HG02870 (cell line): ENCODE results near the gene LRRC71.

Source experiments
- ATAC-seq: cut with Tn5 transposase; IDR thresholded peaks from one replicate; pipeline ENCODE4 v1.9.1; 2021; ENCODE audit warnings: mild to moderate bottlenecking, moderate library complexity; ENCODE audit not compliant: unreplicated experiment

Gene LRRC71

GRCh38 chr1:156945881-156946661, 25.6 kb downstream of the LRRC71 start:
- no peak for ATAC-seq

DNA sequence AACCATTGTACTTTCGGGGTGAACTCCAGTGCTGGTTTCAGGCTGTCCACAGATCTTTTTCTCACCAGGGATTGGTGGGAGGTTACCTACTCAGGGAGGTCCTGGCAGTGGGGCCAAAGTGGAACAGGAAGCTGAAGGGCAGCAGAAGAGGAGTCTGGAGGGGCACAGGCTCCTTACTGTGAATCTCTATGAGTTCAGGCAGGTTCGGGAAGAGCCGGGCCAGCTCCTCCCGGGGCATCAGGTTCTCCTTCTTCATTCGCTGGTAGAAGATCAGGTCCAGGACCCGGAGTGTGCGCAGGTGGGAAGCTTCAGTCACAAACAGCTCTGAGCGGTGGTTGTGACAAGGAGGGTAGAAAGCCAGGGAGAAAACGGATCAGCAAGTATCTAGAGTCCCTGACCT, 26.7 kb downstream of the LRRC71 start:
- no peak for ATAC-seq

GRCh38 chr1:156947818-156948525, 27.5 kb downstream of the LRRC71 start:
- ATAC-seq, result no peak

GRCh38 chr1:156948708-156949107, 28.3 kb downstream of the LRRC71 start:
- no peak for ATAC-seq

DNA sequence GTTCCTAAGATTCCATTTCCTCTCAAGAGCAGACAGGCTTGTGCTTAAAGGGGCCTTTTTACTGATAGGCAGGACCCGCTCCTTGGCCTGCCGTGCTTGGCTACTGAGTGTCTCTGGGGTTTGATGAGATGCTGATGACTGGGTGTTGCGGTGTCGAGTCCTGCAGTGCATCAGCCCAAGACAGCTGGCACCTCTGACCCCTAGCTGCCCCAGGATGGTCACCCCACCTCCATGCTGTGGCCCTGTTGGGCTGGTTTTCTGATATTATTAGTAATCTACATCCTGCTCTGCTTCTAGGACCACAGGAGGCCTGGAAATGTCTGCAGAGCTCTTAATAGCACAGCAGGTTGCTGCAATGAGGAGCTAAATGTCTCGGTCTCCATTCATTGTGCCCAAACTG, 28.7 kb downstream of the LRRC71 start:
- ATAC-seq, result no peak

DNA sequence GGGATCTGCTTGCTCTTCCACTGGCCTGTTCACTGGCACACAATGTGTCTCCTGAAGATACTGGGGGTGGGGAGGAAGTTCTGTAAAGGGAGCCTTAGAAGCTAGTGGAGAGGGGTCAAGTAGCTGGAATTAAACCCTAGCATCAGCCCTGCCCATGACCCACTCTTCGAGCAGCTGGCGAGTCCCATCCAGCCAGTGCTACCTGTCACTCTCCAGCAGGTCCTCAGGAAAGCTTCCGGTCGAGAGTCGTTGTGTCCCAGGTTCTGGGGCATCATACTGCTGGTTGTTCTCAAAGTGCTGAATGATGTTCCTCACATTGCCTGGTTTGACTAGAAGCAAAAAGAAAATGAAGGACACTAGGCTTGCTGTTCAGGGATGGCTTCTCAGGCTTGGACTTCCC, 30.9 kb downstream of the LRRC71 start:
- no peak for ATAC-seq

- ATAC-seq, result no peak
These were observed 33.1 kb downstream of the LRRC71 start for GRCh38 chr1:156953571-156953970.

GRCh38 chr1:156956333-156956732, 35.9 kb downstream of the LRRC71 start:
- ATAC-seq, result no peak

GRCh38 chr1:156957634-156958033, 37.2 kb downstream of the LRRC71 start:
- ATAC-seq, result no peak

DNA sequence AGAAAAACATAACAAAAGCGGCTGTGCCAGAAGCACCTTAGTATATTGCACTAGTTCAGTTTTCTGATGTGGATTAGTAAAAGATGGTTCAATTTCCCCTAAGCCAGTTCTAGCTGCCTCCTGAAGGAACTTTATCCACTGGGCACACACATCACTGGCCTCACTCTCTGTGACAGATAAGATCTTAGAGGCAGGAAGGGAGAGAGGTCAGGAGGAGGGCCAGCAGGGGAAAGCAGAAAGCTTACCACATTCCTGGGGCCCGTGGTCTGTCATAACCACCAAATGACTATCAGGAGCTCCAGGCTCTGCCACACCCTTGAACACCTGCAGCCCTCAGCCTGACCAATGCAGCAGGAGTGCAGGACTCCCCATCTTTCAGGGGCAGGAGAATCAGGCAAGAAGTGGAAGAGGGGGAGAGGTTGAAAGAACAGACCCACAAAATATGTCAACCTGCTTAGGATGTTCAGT, 37.8 kb downstream of the LRRC71 start:
- no peak for ATAC-seq

DNA sequence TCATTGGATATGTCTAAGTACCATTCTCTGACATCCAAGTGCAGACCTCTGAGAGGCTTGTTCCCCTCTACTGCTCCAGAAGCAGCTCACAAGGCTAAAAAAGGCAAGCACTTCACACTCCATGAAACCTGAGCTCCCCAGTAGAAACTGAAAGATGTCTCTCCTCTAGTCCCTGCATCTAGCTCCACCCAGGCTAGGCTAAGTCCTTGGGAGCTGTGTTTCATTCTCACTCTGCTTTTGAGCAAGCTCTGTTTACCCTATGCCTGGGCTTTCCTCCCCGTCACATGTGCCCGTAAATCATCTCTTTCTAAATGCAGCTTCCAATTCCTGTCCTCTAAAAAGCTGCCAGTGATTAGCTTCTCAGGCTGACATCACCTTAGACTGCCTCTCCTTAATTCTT, 39.0 kb downstream of the LRRC71 start:
- no peak for ATAC-seq

DNA sequence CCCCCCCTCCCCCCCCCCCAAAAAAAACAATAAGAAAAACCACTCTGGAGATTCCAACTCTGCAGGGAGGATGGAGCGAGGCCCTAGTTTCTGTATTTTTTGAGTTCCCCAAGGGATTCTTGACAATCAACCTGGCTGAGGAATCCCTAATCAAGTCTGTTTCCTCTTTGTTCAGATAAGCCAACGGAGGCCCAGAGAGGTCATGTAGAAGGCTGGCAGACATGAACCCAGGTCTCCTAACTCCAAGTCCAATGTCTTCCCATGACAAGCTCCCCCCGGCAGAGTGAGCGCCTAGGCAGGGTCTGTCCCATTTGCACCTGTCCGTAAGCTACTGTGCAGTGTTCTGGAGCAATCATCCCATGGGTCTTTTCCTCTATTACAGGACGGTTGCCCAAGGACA, 39.5 kb downstream of the LRRC71 start:
- no peak for ATAC-seq

DNA sequence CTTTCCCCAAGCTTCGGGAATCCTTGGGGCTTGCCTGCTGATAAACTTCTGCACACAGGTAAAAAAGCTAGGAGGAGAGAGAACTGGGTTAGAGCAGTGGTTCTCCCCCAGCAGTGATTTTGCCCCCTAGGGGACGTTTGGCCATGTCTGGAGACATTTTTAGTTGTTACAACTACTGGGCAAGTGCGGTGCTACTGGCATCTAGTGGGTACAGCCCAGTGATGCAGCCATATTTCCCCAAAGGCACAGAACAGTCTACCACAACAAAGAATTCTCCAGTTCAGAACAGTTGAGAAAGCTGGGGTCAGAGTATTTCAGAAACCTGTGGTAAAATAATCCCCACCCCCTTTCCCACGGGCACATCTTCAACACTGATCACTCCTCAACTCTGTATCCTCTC, 41.3 kb downstream of the LRRC71 start:
- no peak for ATAC-seq

DNA sequence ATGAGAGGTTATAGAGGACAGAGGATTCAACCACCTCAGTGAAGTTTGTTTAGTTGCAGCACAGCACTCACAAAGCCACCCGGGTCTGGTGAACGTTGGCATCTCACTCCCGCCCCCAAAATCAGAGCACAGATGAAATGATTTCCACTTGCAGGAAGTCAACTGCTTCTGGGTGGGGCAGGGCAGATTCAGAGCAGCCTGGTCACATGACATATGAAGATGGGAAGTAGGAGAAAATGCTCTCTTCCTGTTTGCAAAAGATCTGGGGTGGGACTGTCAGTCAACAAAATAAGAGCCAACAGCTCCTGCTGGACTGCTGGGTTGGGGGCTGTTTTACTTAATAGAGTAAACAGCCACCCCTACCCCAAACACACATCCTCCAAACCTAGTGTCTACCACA, 43.2 kb downstream of the LRRC71 start:
- no peak for ATAC-seq

- no peak for ATAC-seq
These were observed 44.0 kb downstream of the LRRC71 start for GRCh38 chr1:156964441-156964840.

GRCh38 chr1:156969496-156969895, 49.1 kb downstream of the LRRC71 start:
- ATAC-seq, result no peak

DNA sequence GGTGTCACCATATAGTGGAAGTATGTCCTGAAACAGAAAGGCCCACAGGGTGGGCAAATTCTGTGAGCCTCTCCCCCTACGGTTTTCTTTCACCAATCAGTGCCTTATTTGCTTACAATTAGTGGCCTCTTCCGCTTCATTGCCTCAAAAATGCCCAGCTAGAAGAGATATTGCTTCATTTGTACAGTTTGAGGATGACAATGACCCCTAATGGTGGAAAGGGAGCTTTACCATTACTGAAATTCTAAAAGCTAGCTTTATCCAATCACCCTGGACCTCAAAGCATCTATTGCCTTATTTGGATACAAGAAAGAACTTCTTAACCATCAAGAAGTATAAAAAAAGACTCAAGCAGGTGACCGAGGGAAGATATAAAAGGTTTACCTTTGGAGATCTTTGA, 49.6 kb downstream of the LRRC71 start:
- no peak for ATAC-seq

- no peak for ATAC-seq
These were observed 53.0 kb downstream of the LRRC71 start for GRCh38 chr1:156973417-156973816.

DNA sequence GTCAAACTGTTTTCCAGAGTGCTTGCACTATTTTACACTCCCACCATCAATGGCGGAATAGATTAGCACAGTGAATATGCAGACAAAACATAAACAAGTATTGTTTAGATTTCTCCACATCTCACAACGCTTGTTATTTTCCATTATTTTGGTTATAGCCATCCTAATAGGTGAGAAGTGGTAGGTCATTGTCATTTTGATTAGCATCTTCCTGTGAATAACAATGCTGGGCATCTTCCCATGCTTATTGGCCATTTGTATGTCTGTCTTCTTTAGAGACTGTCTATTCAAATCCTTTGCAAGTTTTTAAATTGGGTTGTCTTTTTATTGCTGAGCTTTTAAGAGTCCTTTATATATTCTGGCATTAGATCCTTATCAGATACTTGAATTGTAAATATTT, 54.7 kb downstream of the LRRC71 start:
- no peak for ATAC-seq

DNA sequence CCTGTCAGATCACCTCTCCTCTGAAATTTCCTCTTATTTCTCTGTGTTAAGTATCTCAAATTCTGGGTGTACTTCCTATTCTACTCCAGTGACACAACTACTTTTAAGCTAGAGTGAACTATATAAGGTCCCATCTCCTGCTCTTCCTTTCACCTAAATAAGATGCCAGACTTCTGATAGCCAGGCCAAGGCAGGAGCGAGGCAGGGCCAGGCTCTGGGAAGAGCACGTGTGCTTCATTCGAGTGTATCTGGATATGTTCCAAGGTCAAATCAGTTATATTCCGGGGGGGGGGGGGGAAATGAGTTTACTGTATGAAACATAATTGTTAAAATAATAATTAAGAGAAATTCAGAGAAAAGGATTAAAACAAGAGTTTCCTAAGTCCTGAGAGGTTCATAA, 60.1 kb downstream of the LRRC71 start:
- ATAC-seq, result no peak
